HG03565 (cell line): ENCODE data around the gene C2CD4C.
"Not testable (repeated sequence)": the region's sequence is repeated elsewhere in the genome, so short reads cannot be mapped to it uniquely, and the experiment has no call there.

ENCODE experiments used
- ATAC-seq: cut with Tn5 transposase; IDR thresholded peaks from one replicate; pipeline ENCODE4 v1.9.1; 2021; ENCODE audit warnings: mild to moderate bottlenecking, moderate library complexity; ENCODE audit not compliant: unreplicated experiment

The C2CD4C gene, protein sequence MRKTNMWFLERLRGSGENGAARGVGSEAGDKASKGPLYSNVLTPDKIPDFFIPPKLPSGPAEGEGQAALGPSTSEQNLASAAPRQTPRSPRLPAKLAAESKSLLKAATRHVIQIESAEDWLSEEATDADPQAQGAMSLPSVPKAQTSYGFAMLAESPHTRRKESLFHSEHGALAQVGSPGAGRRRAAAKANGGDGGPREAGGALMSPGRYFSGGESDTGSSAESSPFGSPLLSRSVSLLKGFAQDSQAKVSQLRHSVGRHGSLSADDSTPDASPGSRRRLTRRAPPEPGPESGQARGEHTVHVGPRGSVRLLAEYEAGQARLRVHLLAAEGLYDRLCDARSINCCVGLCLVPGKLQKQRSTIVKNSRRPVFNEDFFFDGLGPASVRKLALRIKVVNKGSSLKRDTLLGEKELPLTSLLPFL

DNA sequence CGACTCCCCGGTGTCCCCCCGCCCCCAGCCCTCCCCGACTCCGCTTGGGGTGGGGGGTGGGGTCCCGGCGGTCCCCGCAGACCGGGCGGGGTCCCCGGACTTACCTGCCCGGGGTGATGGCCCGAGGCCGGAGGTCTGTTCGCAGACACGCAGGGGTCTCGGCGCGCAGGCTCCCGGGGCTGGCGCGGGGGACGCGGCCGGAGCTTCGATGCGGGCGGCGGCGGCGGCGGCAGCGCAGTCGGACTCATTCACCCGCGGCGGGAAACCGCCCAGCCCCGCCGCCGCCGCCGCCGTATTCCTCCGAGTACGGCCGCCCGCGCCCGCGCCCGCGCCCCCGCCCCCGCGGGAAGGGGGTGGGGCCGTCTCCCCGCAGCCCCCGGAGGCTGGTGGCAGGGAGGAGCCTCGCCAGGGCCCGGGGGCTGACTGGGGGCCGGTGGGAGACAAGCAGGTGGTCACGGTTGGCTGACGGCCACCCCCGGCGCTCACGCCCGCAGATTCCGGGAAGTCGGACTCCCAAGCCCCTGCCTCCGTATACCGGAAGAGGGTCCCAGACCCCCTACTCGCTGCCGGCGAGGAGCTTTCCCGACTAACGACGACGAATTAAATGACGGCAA lies at the start of gene C2CD4C:
C2CD4C (minus strand) TSS at position 246 of the 614 bp plus-strand sequence. CDS start 786 bp downstream, outside the sequence.
- no peak for ATAC-seq

DNA sequence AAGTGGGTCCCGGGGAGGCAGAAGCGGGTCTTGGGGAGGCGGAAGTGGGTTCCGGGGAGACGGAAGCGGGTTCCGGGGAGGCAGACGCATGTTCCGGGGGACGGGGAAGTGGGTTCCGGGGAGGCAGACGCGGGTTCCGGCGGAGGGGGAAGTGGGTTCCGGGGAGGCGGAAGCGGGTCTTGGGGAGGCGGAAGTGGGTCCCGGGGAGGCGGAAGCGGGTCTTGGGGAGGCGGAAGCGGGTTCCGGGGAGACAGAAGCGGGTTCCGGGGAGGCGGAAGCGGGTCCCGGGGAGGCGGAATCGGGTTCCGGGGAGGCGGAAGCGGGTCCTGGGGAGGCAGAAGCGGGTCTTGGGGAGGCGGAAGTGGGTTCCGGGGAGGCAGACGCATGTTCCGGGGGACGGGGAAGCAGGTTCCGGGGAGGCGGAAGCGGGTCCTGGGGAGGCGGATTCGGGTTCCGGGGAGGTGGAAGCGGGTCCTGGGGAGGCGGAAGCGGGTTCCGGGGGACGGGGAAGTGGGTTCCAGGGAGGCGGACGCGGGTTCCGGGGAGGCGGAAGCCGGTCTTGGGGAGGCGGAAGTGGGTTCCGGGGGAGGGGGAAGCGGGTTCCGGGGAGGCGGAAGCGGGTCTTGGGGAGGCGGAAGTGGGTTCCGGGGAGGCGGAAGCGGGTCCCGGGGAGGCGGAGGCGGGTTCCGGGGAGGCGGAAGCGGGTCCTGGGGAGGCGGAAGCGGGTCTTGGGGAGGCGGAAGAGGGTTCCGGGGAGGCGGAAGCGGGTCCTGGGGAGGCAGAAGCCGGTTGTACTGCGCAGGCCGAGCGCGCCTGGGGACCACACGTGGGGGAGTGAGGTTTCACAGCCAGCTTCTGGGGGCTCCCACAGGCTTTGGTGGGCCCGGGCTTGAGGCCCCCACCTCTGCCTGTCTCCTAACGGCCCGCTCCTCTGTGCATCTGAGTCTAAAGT lies 49.4 kb upstream of the C2CD4C start:
- no peak for ATAC-seq

DNA sequence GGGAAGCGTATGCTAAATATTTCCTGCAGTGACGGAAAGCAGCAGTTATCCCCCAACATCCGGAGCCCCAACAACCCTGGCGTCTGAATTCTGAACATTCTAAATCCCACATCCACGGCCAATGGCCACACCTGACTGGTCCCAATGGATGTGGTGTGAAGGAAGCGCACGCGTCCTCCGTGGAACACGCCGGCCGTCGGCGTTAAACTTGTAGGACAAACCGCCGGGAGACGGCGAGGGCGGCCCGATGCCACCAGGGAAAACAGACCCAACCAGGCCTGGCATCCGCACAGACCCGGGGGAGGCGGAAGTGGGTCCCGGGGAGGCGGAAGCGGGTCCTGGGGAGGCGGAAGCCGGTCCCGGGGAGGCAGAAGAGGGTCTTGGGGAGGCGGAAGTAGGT lies 48.7 kb upstream of the C2CD4C start:
- ATAC-seq: no peak

DNA sequence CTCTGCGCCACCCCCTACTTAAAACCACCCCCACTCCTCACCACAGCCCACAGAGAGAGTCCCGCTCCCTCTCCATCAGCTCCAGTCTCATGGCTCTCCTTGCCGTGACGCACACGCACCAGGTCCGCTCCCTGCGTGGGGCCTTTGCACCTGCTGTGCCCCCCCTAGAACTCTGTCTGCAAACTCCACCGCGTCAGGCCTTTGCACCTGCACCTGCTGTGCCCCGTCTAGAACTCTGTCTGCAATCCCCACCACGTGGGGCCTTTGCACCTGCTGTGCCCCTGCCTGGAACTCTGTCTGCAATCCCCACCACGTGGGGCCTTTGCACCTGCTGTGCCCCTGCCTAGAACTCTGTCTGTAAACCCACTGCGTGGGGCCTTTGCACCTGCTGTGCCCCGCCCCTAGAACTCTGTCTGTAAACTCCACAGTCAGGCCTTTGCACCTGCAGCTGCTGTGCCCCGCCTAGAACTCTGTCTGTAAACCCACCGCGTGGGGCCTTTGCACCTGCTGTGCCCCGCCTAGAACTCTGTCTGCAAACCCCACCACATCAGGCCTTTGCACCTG lies 47.7 kb upstream of the C2CD4C start:
- no peak for ATAC-seq

DNA sequence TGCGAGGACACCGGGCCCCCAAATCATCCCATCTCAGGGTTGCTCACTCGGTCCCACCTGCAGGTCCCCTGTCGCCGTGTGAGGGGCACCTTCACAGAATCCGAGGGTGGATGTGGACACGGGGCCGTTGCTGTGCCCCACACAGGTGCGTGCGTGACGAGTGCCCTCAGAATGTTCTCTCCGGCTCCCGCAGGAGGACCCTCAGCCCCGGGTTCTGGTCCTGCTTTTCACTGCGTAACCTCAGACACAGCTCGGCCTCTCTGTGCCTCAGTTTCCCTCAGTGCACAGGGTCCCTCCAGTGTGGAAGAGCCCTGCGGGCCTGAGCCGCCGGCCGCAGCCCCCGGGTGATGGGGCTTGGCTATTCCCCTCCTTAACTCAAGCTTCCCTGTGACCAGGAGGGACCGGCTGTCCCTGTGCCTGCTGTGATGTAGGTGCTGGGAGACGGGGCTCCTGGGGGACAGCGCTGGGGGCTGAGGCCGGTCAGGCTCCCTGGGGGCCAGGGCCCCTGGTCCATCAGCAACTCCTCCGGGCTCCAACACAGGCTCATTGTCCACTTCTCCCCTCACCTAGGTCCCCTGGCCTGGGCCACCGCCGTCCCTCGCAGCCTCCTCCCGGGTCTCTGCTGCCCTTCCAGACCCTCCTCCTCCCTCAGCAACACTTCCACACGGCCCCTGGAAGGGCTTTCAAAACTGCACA lies 47.1 kb upstream of the C2CD4C start:
- ATAC-seq: no peak

DNA sequence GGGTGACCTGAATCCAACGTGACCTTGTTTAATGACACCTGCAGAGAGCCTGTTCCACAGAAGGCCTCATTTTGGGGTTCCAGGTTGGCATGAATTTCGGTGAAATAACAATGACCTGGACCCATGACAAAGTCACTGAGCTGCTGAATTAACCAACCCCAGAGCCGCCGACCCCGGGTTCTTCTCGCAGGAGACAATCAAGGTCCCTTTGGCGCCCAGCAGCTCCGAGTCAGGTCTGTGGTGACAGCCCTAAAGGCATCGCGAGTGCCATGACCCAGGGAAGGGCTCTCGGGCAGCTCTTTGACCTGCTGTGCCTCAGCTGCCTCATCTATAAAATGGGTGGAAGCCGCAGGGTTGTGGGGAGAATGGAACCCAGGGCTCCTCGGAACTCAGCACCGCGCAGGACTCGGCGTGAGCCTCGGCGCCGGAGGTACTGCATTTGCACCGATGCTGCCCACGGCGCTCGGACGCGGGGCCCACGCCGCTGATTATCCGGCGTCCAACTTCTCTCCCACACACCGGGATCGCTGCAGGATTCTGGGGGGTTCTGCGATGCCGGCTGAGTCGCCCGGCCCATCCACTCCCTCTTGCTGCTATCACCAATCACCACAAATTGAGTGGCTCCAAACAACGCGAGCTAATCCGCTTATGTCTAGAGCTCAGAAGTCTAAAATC lies 46.2 kb upstream of the C2CD4C start:
- no peak for ATAC-seq

DNA sequence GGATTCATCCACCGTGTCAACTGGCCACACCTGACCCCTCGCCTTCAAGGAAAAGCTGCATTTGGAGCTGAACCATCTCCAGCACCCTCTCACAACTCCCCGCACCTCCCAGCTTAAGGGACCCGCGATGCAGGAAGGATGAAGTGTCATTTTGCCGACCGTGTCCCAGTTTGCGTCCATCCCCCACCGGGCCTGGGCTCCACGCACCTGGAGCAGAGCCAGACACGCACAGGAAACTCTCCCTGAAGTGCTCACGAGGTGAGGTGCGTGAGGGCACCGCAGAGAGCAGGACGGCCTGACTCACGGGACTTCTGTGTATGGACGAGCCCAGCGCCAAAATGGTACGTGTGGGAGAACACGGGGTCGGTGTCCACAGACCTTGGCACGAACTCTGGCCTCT lies 44.7 kb upstream of the C2CD4C start:
- no peak for ATAC-seq

DNA sequence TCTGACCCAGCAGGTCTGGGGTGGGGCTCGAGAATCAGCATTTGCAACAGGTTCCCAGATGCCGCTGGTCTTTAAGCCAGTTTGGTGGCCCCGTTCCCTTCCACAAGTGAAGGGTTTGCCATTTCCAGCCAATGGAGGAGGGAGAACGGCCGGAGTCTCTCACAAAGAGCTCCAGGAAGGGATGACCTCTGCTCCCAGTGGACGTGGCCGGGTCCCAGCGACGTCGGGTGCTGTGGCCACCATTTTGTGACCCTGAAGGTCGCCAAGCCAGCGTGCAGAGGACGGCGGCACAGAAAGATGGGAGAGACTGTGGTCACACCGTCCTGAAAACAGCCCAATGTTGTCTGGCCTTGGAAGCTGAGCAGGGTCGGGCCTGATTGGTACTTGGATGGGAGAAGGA lies 43.9 kb upstream of the C2CD4C start:
- ATAC-seq: no peak

DNA sequence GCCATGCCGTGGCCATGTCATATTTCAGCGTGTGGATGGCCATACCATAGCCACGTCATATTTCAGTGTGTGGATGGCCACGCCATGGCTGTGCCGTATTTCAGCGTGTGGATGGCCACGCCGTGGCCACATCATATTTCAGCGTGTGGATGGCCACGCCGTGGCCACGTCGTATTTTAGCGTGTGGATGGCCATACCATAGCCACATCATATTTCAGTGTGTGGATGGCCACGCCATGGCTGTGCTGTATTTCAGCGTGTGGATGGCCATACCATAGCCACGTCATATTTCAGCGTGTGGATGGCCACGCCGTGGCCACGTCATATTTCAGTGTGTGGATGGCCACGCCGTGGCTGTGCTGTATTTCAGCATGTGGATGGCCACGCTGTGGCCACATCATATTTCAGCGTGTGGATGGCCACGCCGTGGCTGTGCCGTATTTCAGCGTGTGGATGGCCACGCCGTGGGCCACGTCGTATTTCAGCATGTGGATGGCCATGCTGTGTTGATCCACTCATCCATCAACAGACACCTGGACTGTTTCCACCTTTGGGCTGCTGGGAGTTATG lies 42.0 kb upstream of the C2CD4C start:
- not testable (repeated sequence) for ATAC-seq

DNA sequence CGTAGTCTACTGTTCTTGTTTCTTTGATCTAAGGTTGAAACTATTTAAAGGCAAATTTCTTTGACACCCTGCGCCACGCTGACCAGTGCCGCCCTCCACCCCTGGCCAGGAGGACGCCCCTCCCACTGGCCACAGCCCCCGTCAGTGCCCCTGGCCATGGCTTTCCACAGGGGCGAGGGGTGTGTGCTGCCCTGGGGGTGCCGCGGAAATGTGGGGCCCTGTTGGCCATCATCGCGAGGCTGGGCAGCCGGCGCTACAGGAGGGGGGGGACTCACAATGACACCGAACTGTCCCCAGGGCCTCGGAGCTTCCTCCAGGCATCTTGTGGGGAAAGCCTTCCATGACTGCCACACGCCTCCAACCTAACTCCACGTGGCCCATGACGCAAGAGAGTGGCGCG lies 41.0 kb upstream of the C2CD4C start:
- ATAC-seq: no peak

DNA sequence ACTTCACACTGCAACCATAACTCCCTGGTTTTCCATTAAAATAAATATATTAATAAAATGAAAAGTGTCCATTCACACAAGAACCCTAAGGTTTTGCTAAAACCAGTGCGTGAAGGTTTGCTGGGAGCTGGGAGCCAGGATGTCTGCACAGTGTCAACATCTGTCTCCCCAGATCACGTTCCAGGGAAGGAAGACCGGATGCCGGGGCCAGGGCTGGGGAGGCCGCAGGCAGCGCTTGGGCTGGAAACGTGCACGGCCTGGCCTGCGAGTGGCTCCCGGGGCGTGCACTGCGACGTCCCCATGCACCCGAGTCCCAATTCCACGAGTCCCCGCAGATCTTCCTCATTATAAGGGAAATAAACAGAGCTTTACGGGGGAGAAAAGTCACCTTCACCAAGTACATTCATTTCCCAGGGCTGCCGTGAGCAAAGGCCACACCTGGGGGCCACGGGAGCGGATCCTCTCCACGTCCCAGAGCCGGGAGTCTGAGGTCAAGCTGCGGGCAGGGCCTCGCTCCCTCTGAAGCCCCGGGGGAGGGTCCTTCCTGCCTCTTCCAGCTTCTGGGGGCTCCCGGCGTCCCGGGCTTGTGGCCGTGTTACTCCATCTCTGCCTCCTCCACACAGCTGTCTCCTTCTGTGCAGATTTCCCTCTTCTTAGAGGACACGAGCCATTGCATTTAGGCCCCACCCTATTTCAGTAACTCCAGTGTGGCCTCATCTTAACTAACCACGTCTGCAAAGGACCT lies 39.0 kb upstream of the C2CD4C start:
- ATAC-seq: no peak

DNA sequence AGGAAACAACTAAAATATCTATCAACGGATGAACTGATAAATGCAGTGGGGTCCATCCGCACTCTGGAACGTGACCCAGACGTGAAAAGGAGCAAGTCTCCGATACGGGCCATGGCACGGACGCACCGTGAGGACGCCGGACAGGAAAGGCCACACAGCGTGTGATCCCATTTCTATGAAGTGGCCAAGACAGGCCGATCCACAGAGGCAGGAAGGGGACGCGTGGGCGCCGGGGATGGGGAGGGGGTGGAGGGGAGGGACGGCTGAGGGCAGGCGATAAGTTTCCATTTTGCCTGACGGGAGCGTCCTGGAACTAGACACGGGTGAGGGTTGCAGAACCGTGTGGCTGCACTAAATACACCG lies 38.1 kb upstream of the C2CD4C start:
- ATAC-seq: no peak

DNA sequence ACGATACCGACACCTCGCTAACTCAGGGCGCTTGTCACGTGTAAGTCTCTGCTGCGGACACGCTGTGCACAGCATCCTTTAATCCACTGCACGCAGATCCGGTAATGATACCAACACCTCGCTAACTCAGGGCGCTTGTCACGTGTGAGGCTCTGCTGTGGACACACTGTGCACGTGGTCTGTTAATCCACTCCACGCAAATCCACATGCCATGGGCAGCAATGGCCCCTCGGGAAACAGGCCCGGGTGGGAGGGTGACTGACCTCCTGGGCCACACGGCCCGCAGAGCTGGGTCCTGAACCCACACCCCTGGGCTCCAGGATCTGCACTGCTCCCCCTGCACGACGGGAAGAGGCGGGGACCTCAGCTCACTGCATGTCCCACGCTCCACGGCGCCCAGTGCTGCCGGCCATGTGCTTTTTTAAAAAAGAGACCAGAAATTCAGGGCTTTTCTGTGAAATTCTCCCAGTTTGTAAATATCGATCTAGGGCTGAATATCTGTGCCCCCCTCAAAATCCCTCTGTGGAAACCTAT lies 35.8 kb upstream of the C2CD4C start:
- no peak for ATAC-seq

DNA sequence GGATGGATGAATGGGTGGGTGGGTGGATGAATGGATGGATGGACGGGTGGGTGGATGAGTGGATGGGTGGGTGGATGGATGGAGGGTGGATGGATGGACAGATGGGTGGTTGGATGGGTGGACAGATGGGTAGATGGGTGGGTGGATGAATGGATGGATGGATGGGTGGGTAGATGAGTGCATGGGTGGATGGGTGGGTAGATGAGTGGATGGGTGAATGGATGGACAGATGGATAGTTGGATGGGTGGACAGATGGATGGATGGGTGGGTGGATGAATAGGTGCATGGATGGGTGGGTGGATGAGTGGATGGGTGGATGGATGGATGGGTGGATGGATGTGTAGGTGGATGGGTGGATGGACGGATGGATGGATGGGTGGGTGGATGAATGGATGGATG lies 34.1 kb upstream of the C2CD4C start:
- ATAC-seq: no peak

DNA sequence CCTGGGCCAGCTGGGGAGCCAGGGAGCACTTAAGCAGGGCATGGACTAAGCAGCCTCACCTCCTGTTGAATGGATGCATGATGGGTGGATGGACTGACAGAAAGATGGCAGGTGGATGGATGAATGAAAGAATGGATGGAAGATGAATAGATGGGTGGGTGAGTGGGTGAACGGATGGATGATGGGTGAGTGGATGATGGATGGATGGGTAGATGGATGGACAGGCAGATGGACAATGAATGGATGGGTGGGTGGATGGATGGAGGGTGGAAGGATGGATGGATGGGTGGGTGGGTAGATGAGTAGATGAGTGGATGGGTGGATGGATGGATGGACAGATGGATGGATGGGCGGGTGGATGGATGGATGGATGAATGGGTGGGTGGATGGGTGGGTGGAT lies 33.1 kb upstream of the C2CD4C start:
- no peak for ATAC-seq

DNA sequence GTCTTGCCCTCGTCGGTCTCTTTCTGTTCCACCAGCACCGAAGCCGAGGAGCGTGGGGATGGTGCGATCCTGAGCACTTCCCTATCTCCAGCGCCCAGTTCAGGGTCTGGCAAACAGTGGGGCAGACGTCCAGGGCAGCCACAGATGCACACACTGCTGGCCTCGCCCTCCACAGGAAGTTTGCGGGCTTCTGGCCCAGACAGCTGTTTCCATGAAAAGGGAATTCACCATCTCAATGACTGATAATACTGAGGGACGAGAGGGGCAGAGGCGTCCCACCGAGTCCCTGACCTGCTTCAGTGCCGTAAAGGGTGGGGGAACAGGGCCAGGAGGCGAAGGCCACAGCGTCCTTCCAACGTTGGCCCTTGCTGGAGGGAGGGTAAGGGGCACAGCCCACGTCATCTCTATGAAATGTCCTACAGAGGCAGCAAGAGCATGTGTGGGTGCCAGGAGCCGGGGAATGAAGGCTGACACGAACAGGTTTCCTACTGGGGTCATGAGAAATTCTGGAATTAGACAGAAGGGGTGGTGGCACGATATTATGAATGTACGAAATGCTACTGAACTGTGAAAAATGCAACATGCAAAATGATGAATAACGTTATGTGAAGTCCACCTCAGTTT lies 32.4 kb upstream of the C2CD4C start:
- ATAC-seq: no peak

DNA sequence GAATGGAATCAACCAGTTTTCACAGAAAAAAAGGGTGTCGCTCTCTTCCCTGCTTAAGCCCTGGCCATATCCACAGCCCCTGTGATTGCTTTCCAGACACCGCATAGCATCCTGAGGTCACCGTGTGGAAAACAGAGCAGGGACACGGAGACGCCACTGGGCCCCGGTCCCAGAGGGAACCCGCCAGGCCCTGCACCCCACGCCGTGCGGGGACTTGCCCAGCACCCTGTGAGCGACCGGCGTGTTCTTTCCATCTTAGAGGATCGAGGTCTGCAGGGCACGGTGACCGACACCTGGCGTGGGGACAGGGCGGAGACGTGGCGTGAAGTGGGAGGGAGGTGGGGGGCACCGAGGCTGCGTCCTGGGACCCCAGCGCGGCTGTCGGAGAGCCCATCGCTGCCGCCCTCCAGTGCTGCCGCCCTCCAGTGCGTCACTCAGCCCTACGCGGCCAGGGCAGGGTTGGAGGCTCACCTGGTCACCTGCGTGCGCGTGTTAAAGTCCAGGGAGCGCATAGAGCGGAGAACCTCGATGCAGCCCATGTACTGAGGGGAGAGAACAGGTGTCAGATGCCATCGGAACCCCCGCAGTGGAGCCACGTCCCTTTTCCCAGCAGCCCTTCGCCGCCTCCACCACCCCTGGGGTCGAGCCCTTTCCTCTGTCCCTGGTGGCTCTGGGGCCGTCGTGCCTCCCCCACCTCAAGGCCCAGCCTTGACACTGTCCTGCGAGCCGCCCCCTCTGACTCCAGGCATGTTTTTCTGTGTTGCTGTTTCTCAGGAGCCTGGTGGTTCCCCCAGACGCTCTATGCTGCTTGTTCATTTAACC lies 31.7 kb upstream of the C2CD4C start:
- ATAC-seq: no peak
